HG03469 (cell line): ENCODE measurements around the gene COX19.

Source experiments
- ATAC-seq: cut with Tn5 transposase; IDR thresholded peaks from one replicate; pipeline ENCODE4 v1.9.1; 2021; ENCODE audit warnings: mild to moderate bottlenecking, moderate library complexity, moderate number of reproducible peaks; ENCODE audit not compliant: unreplicated experiment

Gene COX19

DNA sequence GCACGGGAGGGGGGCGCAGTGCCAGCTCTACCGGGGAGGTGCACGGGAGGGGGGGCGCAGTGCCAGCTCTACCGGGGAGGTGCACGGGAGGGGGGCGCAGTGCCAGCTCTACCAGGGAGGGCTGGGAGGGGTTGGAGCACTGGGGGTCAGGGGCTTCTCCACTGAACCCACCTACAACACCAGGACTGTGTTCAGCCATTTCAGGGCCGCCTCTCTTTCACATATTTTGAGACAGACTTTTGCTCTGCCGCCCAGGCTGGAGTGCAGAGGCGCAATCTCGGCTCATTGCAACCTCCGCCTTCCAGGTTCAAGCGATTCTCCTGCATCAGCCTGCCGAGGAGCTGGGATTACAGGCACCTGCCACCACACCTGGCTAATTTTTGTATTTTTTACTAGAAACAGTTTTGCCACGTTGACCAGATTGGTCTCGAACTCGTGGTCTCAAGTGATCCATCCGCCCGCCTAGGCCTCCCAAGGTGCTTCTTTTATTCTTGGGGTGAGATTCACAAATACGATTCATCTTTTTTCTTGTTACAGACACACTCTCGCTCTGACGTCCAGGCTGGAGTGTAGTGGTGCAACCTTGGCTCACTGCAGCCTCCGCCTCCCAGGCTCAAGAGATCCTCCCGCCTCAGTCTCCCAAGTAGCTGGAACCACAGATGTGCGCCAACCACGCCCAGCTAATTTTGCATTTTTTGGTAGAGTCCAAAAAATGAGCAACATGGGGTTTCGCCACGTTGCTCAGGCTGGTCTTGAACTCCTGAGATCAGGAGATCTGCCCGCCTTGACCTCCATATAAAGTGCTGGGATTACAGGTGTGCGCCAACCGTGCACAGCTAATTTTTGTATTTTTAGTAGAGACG lies 57.9 kb downstream of the COX19 start:
- ATAC-seq = no peak

GRCh38 chr7:916291-916941 lies 58.9 kb downstream of the COX19 start:
- no peak for ATAC-seq
